MCF 10A (cell line): Measurements from ENCODE around the gene SEMA4D. TPM values are rescaled to one million over a fixed set of nuclear protein-coding genes. Genes with fewer than 3 reads are reported as not detected.

Experiments used
- BruUV-seq: library from RNA; stranded (reverse); fragments of 400-500 nt; replicated peaks from 2 replicates; lab custom pipeline; 2021; lab: Mats Ljungman, UMichigan
- CTCF ChIA-PET: fragments of 300-600 bp; sonication (Branson Sonifier 250); formaldehyde crosslinking; extraction: SDS; loops from one replicate; lab custom pipeline; 2021; ENCODE audit warnings: antibody characterized with exemption, inconsistent platforms; lab: Yijun Ruan, JAX
- POLR2A ChIA-PET: fragments of 300-600, 350-650 bp; sonication (Branson Sonifier 250); formaldehyde crosslinking; extraction: SDS; loops from one replicate; lab custom pipeline; 2020; ENCODE audit warnings: antibody characterized with exemption, inconsistent platforms; lab: Yijun Ruan, JAX
- DNase-seq: peaks from one replicate; pipeline ENCODE4 v3.0.0-alpha.2; 2018; ENCODE audit not compliant: unreplicated experiment
- H3K27ac Mint-ChIP-seq: one replicate; pipeline ENCODE4 v1.8.0; 2022; ENCODE audit warnings: mild to moderate bottlenecking, low read depth, mixed read lengths; ENCODE audit not compliant: unreplicated experiment
- H3K27me3 Mint-ChIP-seq: one replicate; pipeline ENCODE4 v1.8.0; 2022; ENCODE audit warnings: mixed read lengths; ENCODE audit not compliant: insufficient read depth, unreplicated experiment
- H3K36me3 Mint-ChIP-seq: one replicate; pipeline ENCODE4 v1.8.0; 2022; ENCODE audit warnings: mild to moderate bottlenecking, moderate library complexity, mixed read lengths; ENCODE audit not compliant: insufficient read depth, unreplicated experiment
- H3K4me1 Mint-ChIP-seq: one replicate; pipeline ENCODE4 v1.8.0; 2022; ENCODE audit warnings: mixed read lengths; ENCODE audit not compliant: insufficient read depth, unreplicated experiment
- H3K4me3 Mint-ChIP-seq: one replicate; pipeline ENCODE4 v1.8.0; 2022; ENCODE audit warnings: mild to moderate bottlenecking, moderate library complexity, mixed read lengths; ENCODE audit not compliant: unreplicated experiment
- H3K9me3 Mint-ChIP-seq: one replicate; pipeline ENCODE4 v1.8.0; 2022; ENCODE audit warnings: mixed read lengths; ENCODE audit not compliant: unreplicated experiment
- intact Hi-C: fragments of 100-400 bp; cut with micrococcal nuclease; formaldehyde crosslinking; loops from 2 replicates; pipeline ENCODE4 v1.14.1; 2022
- total RNA-seq: library from RNA; stranded (reverse); gene quantifications from 2 replicates; pipeline ENCODE4 v1.2.3, GENCODE V29; 2022
- TF ChIP-seq, protein P1 (sequence below): fragments of 200-600 bp; IDR thresholded peaks from one replicate; pipeline ENCODE4 v1.8.0; 2022; ENCODE audit warnings: antibody characterized with exemption, mild to moderate bottlenecking; ENCODE audit not compliant: unreplicated experiment

Gene SEMA4D
- total RNA-seq, 1 experiment from 2014 or later = 4.2 TPM

DNA sequence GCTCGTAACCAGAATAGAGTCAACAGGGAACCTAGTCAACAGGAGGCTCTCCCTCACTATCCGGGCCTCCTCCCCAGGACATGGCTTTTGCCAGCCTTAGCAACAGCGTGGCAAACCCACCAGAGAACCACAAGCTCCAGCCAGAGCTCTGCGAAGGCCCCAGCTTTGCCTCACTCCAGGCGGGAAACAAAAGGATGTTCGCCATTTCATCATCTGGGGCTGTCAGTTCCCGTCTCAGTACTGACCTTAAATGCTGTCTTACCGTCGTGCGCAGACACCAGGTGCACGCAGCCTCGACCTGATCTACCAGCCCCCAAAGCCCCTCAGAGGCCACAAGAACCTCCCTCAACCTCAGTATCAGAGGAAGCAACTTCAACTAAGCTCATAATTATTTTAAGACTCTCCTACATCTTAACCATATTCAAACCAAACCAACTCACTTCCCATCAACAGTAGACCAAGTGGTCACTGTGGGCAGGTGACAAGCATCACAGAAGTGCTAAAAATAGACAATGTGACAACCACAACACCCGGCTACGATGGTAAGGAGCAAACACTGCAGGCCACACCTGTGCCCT, 71.4 kb downstream of the SEMA4D start:
- Mint-ChIP-seq H3K9me3 (no peaks in the 10 kb centered on the region), H3K4me3 (no peak overlapping the region), H3K36me3 (peaks cover 7% of the 10 kb centered on the region), H3K27ac (no peak overlapping the region), H3K4me1 (peaks cover 17% of the 10 kb centered on the region), H3K27me3 (no peaks in the 10 kb centered on the region)
- CTCF ChIA-PET = no interaction called here
- no TSS peak for BruUV-seq
- TF ChIP-seq, protein P1, sequence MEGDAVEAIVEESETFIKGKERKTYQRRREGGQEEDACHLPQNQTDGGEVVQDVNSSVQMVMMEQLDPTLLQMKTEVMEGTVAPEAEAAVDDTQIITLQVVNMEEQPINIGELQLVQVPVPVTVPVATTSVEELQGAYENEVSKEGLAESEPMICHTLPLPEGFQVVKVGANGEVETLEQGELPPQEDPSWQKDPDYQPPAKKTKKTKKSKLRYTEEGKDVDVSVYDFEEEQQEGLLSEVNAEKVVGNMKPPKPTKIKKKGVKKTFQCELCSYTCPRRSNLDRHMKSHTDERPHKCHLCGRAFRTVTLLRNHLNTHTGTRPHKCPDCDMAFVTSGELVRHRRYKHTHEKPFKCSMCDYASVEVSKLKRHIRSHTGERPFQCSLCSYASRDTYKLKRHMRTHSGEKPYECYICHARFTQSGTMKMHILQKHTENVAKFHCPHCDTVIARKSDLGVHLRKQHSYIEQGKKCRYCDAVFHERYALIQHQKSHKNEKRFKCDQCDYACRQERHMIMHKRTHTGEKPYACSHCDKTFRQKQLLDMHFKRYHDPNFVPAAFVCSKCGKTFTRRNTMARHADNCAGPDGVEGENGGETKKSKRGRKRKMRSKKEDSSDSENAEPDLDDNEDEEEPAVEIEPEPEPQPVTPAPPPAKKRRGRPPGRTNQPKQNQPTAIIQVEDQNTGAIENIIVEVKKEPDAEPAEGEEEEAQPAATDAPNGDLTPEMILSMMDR = no peak
- no peak for DNase-seq
- intact Hi-C loops = no loop called here
- POLR2A ChIA-PET = interaction anchor here (0.8 kb wide), 1 partner anchor 9 kb away, joined by 6 read pairs; no protein-coding TSS in a partner anchor

DNA sequence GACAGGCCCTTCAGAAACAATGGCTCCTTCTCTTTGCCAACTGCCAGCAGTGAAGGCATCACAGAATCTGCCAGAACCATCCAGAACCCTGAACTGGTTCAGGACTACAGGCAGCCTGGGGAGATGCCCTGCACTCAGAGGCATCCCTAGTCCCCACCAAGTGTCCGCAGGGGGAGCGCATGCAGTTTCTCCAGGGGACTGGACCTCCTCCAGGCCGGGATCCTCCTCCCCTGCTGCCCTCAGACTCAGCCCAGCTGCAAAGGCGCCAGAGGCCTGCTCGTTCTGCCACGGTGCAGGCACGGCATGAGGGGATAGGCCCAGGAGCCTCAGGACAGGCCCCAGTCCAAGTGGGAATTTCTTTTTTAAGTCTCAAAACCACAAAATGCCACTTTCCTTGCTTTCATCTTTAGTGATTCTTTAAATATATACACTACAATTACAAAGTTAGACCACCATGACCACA, 72.0 kb downstream of the SEMA4D start:
- TF ChIP-seq, protein P1 = no peak
- intact Hi-C loops = no loop called here
- ChIA-PET POLR2A (no interaction called here), CTCF (no interaction called here)
- no peak overlapping the region for H3K4me3 Mint-ChIP-seq
- peaks cover 12% of the 10 kb centered on the region for H3K4me1 Mint-ChIP-seq
- no peaks in the 10 kb centered on the region for H3K9me3 Mint-ChIP-seq
- H3K27ac Mint-ChIP-seq = no peak overlapping the region
- BruUV-seq = no TSS peak
- H3K27me3 Mint-ChIP-seq = no peaks in the 10 kb centered on the region
- H3K36me3 Mint-ChIP-seq = peaks cover 5% of the 10 kb centered on the region
- DNase-seq = no peak

DNA sequence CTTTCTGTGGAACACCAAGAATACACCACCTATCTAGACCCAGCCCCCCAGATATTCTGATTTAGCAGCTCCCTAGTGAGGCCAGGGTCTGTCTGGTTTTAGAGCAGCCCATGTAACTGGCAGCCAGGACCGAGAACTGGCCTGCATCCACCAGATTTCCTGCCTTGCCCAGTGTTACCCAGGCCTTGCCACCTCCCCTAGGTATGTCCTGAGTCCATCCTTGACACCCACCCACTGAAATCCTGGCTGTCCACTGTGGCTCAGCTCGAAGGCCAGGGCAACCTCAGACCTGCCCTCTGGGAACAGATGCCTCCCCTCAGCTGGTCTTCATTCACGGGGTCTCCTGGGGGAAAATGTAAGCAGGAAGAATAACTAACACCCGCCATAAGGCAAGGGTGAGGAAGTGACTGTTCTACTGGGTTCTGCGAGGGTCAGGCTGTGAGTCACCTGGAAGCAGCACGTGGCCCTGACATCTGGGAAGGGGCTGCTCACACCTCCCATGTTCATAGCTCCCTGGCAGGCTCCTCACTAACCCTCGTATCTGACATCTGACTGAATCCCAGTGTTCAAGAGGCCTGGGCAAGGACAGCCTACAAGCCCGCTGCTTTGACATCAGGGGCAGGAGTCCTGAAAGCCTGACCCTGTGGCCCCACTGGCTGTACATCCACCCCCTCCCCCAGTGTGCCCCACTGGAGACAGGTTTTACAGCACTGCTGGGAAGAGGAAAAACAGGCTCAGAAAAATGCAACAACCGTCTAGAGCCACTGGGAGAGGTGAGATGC, 72.7 kb downstream of the SEMA4D start:
- H3K4me1 Mint-ChIP-seq = peaks cover 9% of the 10 kb centered on the region
- H3K9me3 Mint-ChIP-seq = no peaks in the 10 kb centered on the region
- no peaks in the 10 kb centered on the region for H3K36me3 Mint-ChIP-seq
- no peak overlapping the region for H3K27ac Mint-ChIP-seq
- DNase-seq = no peak
- intact Hi-C loops = no loop called here
- TF ChIP-seq, protein P1 = no peak
- no peaks in the 10 kb centered on the region for H3K27me3 Mint-ChIP-seq
- H3K4me3 Mint-ChIP-seq = no peak overlapping the region
- CTCF ChIA-PET = no interaction called here
- no TSS peak for BruUV-seq
- POLR2A ChIA-PET = no interaction called here
